CD4-positive, alpha-beta T cell treated with Interleukin-6 at 100 ng/mL for 8 hours (primary cell): ENCODE data around the gene NUP88.
"Not testable (repeated sequence)": the region's sequence is repeated elsewhere in the genome, so short reads cannot be mapped to it uniquely, and the experiment has no call there.

ENCODE experiments used
- DNase-seq: peaks from one replicate; pipeline ENCODE4 v3.0.0-alpha.2; 2020; ENCODE audit warnings: mixed read lengths, low spot score

NUP88 gene

DNA sequence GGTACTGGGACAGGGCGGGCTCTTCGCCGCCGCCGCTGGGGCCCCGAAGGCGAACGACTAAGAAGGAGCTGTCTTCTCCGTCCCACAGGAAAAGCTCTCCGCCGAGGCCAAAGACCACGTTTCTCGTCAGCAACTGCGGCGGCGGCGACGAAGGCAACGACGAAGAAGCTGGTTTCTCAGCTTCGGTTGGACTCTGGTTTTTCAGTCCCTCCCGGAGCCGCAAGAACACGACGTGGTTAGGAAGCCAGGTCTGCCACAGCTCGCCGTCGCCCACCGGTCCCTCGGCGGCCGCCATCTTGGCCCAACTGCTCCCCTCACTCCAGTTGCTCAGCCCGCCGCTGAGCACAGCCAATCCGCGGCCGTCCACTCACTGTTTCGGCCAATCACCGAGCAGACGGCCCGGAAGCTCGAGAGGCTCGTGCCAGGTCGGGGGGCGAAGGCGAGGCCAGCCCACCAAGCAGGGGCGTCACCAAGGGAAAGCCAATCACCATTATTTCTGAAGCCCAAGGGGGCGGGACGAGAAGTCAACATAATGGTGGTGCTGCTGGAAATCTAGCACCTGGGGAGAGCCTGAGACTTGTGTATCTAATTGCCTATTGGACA is at the start of gene NUP88:
Gene NUP88, minus strand, starts transcription at position 307 of the 603 bp plus-strand sequence. Its CDS starts 12 bp downstream, at position 295.
- DNase-seq, result peak; percentile 94

DNA sequence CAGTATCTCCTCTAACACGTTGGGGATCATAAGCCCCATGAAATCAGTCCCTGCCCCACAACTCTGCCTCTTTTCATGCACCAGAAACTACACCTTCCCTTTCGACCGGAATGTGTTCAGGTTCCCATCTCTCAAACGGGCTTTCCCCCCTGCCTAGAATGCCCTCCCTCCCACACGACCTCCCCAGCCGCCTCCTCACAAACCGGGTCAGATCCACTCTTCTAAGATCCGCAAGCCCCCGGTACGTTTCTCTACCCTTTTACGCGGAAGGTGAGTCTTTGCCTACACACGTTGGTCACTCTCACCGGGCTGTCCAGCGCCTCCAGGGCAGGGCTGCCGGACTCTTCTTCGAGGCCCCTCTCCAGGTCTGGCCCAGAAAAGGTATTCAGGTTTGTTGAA is 48.6 kb upstream of the NUP88 start:
- peak; percentile 2 for DNase-seq

DNA sequence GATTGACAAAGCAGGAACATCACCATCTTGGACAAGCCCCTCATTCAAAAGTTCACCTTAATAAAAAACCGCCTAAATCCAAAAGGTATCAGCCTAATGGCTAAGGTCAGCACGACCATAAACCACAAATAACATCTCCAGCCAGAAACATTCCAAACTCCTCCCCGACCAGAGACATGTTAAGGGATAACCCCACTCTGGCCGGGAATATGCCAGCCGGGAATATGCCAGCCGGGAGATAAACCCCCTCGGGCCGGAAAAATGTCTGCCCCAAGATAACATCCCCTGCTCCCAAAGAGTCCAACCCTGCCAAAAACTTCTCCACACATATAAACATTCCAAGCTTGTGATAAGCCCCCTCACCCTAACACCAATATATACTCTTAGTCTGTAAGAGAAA is 48.0 kb upstream of the NUP88 start:
- no peak for DNase-seq

DNA sequence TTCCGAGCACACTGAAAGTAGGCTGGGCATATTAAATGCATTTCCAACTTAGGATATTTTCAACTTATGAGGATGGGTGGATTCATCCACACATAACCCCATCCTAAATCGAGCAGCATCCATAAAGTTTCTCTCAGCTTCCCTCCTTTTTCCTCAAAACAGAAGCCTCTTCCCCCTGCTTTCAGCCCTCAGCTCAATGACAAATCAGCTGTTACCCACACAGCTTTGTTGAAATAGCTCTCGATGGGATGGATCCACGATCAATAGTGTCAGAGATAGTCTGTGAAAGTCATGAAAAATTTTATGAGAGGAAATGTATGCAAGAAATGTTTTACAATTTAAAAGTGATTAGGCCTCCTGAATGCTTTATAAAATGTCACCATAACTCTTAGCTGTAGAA is 46.8 kb upstream of the NUP88 start:
- DNase-seq, result no peak

DNA sequence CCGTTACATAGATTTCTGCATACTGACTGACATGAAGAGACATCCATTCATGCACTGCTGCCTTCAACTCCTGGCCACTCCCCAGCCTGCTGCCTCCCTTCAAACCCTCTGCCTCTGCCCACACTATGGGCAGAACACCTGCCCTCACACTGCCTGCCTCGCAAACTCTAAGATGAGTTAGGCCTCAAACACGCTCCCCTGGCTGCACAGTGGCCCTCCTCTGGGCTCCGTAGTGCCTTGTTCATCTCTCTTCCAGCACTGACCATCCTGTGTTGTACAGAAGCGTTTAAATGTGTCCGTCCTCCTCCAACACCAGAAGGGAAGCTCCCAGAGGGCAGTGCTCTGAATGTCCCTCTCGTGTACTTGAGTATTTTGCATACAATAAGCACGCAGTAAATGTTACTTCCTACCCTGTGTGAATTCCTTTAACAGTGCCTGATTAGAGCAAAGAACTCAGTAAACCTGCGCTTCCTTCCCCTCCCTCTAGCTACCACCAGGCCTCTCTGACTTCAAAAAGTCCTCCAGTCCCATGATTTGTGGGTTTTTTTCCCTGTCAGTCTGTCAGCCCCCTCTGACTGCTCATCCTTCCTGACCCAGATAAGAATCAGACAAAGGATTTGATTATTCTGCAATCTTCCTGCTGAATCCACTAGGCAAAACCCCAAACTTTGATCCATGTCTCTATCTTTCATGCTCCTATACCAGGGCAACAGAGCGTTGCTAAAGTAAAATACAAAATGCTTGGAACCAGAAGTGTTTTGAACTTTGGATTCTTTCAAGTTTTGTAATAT is 45.5 kb upstream of the NUP88 start:
- no peak for DNase-seq

DNA sequence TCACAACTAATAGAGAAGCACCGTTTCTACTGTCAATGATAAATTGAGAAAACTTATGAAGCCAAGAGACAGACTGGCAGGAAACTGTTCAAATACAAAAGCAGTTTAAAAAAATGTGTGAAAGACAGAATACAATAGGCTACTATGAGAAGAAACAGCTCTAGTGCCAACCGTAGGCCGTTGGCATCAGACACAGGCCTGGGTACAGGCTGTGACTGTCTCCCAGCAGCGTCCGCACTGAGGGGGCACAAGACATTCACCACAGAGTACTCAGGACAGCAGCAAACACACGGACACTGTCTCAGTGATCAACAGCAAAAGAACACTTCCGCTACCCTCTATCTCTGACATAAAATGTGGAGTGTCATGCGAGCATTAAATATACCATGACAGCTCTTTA is 27.3 kb upstream of the NUP88 start:
- no peak for DNase-seq

DNA sequence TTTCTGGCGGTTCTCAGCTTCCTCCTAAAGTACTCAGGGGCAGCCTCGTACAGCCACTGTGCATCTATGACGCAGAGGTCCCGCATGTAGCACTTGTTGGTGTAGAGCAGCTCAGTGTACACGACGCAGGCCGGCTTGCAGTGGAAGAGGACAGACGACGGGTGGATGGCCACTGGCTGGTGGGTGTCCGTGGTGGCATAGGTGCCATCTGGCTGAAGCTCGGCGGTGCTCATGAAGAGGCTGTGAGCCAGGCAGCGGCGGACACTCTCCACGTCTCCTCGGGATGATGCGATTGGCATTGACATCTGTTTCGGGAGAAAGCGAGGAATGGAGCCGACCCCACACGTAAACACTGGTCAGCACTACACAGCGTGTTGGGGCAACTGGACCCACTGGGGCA is 24.7 kb upstream of the NUP88 start:
- DNase-seq, result no peak

DNA sequence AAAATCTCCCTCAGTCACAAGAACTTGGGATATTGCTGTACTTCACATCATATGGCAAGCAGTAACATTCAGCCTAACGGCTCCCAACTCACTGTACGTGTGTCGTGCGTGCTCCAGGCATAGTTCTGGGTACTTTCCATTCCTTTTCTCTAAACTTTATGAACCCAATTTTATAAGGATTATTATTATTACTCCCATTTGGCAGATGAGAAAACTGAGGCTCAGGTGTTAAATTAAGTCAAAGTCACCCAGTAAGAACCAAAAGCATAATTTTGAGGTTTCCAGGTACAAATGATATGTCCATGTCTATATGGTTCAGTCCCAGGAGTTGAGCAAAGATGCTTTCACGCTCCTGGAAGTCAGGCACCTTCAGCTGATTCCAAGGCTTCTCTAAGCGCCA is 24.3 kb upstream of the NUP88 start:
- DNase-seq, result no peak

DNA sequence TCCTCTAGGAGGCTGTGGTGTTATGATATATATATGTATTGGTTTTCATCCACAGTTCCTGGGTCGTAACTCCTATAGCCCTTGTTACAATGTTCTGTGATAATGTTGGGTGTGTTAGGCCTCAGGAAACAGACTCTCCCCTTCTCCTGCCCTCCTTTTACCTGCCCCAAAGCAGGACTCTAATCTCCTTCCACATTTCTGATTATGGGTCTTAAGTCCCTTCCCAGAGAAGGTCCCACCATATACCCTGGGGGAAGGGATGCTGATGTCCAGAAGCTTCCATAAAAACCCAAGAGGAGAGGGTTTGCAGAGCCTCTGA is 19.9 kb upstream of the NUP88 start:
- DNase-seq, result no peak

DNA sequence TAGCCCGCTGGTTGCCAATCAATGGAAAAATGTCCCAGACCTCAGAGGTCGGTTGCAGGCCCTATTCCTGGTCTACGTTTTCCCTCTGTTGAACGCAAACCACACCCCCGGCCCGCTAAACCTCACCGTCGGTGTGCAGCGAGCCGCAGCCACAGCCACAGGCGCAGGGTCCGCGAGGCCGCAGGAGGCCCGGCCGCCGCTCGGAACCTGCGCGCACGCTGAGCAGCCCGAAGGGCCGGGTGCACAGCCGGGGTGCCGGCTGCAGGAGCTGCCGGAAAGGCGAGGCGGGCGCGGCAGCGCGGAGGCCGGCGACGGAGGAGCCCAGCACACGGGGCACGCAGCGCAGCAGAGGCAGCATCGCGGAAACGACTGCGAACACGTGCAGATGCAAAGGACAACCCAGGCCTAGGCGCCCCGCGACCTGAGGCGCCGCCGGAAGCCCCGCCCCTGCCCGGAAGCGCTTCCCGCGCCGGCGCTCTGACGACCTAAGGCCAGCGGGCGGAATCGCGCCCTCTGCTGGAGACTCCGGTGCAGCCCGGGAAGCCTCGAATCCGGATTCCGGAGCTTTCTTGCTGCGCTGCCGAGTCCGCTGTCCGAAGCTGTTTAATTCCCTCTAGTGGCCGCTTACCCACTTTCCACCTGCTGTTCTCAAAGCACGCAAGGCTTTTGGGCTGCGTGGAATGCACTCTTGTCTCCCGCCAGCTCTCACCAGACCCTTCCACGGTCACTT is 19.4 kb upstream of the NUP88 start, which contains the start of gene C1QBP:
Gene C1QBP, minus strand, starts transcription at position 440 of the 730 bp plus-strand sequence. Its CDS starts 82 bp downstream, at position 358.
- DNase-seq, result peak; percentile 90

DNA sequence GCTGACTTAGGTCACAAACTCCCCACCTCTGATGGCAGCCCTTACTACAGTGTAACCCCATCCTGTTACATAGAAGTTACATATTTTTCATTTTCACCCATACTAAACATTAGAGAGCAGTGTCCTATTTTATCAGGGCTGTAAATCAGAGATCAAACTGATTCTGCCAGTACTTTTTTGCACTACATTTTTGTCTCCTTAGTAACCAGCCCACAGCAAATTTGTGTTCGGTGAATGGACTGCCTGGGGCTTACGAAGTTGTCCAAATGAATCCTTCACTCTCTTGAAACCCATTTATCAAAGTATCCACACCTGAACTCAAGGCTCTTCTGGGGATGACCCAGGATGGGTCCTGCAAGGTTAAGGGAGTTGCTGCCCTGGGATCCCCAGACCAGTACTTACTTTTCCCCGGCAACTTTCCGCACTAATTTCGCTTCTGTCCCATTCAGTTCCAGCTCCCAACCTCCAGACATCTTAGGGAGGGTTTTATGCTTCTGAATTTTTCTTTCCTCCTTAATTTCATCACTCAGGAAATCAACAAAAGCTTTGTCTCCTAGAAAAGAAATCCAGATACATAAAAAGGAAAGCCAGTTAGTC is 18.4 kb upstream of the NUP88 start:
- DNase-seq, result no peak

DNA sequence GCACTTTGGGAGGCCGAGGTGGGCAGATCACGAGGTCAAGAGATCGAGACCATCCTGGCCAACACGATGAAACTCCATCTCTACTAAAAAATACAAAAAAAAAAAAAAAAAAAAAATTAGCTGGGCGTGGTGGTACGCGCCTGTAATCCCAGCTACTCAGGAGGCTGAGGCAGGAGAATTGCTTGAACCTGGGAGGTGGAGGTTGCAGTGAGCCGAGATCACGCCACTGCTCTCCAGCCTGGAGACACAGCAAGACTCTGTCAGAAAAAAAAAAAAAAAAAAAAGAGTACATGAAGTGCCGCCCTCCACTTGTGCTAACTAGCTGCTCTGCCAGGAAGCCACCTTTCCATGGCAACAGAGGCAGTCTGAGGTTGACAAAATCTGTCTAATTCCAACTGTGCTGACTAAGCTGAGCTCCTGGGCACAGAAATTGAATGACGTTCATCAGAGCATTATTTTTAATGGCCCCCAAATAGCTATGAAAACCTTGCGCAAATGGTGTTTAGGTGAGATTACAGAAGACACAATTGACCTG is 16.4 kb upstream of the NUP88 start:
- DNase-seq, result not testable (repeated sequence)

DNA sequence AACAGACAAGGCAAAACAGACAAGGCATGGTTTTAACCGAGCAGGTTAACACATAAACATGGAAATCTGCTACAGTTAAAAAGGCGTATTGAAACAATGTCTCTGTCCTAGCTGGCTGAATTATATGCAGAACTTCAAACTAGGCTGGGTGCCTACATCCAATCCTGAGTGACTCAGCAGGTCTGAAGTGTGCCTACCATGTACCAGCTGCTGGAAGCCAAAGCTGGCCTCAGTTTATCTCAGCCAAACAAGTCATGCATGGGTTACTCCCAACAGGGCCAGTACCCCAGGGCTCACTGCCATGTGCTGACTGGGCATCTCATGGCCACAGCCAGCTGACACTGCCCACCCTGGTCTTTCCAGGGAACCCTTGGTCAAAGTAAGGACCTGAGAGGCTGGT is 15.5 kb upstream of the NUP88 start:
- no peak for DNase-seq

DNA sequence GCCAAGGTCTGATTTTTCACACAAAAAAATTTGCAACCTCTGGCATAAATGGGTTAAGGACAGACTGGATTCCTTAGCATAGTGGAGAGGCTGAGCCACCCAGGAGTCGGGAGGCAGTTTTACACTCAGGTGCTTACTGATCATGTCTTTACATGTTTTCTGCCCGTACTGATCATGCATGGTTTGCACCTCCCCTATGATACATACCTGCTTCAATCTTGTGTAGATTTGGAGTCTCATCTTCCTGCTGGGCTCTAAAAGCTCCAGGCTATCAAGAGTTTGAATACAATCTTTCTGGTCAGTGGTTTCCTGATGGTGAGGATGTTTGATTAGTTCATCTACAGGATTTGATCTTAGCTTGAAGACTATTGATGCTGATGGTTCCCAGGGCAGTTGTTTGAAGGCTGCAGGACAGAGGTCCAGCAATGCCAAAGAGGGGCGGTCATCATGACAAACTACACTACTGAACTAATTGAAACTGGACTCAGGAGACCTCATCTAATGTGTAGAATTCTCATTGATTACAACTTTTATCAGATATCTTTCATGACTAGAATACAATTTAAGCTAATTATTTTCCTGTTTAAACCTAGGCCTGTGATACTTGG is 12.6 kb upstream of the NUP88 start:
- no peak for DNase-seq

DNA sequence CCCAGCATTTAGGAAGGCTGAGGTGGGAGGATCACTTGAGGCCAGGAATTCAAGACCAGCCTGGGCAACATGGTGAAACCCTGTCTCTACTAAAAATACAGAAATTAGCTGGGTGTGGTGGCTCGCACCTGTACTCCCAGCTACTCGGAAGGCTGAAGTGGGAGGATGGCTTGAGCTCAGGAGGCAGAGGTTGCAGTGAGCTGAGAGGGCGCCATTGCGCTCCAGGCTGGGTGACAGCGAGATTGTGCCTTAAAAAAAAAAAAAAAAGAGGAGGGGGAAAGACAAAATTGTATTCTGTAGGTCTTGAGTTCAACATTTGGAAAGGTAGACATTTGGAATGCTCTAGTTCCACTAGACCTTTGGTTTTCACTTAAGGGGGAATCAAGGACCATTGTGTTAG is 11.8 kb upstream of the NUP88 start:
- DNase-seq, result not testable (repeated sequence)

DNA sequence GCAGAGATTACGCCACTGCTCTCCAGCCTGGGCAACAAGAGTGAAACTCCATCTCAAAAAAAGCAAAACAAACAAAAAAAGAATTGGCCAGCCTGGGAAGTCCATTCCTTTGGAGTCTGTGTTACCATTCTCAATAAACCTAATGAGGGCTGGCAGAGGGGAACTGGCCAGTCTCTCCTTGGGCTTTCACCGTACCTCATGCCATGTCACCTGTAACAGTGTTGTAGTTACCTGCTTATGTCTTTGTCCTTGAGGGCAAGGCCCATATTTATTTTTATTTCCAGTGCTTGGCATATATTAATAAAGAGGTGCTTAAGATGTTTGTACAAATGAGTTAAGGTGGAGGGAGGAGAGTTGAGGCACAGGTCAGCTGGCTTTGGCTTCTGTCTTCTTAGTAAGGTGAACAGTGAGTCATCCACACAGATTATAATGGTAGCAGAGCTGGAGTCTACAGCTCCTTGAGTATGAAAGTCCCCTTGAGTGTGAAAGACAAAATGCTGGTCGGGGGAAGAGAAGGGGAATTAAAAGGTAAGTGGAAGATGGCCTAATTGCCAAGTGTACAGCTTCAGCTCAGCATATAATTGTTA is 11.0 kb upstream of the NUP88 start:
- DNase-seq, result no peak

DNA sequence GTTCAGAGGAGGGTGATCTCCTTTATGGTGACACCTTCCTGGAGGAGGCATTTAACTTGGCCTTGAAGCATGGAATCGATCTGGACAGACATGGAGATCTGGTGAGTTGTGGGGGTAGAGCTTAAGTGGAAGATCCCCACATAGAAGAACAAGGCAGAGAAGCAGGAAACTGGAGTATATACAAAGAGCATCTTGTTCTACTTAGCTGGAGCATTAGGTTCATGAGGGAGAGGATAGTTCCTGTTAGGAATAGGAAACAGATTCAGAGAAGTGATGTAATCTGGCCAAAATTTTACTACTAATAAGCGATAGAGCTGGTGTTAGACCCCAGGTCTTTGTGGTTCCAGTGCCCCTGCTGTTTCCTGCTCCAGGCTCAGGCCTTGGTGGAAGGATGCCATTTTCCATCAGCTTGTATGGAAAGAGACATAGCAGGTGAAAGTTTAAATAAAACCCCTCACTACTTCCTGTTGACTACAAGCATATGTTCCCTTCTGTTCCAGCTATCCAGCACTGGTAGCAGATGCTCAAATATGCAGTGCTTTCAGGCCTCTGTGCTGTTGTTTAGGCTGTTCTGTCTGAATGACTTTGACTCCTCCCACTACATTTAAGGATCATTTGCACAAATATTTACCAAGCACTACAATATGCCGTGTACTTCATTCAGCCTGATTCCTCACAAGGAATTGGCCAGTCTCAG is 9.9 kb upstream of the NUP88 start:
- no peak for DNase-seq

DNA sequence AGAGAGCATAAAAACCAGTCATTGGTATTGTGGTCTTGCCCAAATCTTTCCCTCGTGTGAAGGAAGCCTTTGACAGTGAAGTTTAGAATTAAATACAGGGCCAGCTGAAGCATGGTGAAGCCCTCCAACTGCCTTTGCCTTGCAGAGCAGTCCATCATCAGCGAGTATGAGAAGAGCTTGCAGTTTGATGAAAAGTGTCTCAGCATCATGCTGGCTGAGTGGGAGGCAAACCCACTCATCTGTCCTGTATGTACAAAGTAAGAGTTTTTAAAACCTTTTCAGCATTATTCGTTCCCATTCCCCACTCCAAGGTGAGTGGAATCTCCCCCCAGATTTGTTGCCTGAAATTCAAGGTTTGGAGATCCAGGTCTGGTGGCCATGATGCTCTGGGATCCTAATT is 6.4 kb upstream of the NUP88 start:
- DNase-seq, result no peak

DNA sequence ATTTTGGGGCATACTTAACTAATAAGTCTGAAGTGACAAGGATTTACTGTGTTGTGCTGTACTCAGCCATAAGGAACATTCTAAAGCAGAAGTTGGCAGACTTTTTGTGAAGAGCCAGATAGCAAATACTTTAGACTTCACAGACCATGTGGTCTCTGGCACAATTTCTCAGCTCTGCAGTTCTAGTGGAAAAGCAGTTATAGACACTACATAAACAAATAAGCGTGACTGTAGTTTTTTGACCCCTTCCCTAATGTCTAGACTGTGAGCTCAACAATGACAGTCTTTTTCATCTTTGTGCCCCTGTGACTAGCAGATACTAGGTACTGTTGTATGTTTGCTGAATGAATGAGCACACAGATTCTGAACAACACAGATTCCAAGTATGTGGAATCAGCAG is 5.4 kb upstream of the NUP88 start:
- no peak for DNase-seq

DNA sequence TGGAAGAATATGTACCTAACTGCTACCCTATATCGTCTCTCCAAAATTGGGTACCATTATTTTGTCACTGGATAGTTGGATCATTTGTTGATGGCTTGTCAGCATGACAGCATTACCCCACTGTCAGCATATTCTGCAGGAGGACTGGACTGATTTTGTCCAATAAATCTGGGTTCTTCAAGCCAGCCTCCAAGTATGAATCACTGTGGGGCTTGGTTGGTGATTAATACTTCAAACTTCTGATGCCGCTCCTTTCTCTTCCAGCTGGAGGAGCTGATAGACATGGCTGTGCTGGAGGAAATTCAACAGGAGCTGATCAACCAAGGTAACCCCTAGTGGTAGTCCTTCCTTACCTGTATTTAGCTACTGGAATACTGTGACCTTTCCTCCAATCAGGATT is 3.0 kb upstream of the NUP88 start:
- no peak for DNase-seq
